Fibroblast of mammary gland (primary cell): ENCODE measurements around the gene MYH9.

Experiments
- DNase-seq: peaks from one replicate; pipeline ENCODE4 v3.0.0-alpha.2; 2010; ENCODE audit warnings: low read depth
- H3K4me3 ChIP-seq: 2 replicates; pipeline ENCODE4 v1.5.1; 2011; ENCODE audit warnings: low read depth, mild to moderate bottlenecking, low read length, moderate library complexity; ENCODE audit not compliant: control insufficient read depth
- TF ChIP-seq, protein P1 (sequence below): conservative IDR thresholded peaks from 2 replicates; pipeline ENCODE4 v1.5.1; 2011; ENCODE audit warnings: low read depth, low read length, inconsistent platforms; ENCODE audit not compliant: control insufficient read depth, insufficient read depth

The MYH9 gene

GRCh38 chr22:36322602-36322915 lies 65.2 kb downstream of the MYH9 start:
- TF ChIP-seq, protein P1, sequence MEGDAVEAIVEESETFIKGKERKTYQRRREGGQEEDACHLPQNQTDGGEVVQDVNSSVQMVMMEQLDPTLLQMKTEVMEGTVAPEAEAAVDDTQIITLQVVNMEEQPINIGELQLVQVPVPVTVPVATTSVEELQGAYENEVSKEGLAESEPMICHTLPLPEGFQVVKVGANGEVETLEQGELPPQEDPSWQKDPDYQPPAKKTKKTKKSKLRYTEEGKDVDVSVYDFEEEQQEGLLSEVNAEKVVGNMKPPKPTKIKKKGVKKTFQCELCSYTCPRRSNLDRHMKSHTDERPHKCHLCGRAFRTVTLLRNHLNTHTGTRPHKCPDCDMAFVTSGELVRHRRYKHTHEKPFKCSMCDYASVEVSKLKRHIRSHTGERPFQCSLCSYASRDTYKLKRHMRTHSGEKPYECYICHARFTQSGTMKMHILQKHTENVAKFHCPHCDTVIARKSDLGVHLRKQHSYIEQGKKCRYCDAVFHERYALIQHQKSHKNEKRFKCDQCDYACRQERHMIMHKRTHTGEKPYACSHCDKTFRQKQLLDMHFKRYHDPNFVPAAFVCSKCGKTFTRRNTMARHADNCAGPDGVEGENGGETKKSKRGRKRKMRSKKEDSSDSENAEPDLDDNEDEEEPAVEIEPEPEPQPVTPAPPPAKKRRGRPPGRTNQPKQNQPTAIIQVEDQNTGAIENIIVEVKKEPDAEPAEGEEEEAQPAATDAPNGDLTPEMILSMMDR: no peak
- no peak overlapping the region for H3K4me3 ChIP-seq
- DNase-seq: no peak

GRCh38 chr22:36321797-36322601 lies 65.8 kb downstream of the MYH9 start:
- TF ChIP-seq, protein P1: no peak
- no peak for DNase-seq

GRCh38 chr22:36320553-36320952 lies 67.2 kb downstream of the MYH9 start:
- no peak for DNase-seq
- no peak overlapping the region for H3K4me3 ChIP-seq
- TF ChIP-seq, protein P1: no peak

More at GRCh38 chr22:36321797-36322601, 65.8 kb downstream of the MYH9 start:
- no peak overlapping the region for H3K4me3 ChIP-seq

GRCh38 chr22:36319595-36320497 lies 67.9 kb downstream of the MYH9 start:
- DNase-seq: no peak
- TF ChIP-seq, protein P1: no peak
- H3K4me3 ChIP-seq: no peak overlapping the region

DNA sequence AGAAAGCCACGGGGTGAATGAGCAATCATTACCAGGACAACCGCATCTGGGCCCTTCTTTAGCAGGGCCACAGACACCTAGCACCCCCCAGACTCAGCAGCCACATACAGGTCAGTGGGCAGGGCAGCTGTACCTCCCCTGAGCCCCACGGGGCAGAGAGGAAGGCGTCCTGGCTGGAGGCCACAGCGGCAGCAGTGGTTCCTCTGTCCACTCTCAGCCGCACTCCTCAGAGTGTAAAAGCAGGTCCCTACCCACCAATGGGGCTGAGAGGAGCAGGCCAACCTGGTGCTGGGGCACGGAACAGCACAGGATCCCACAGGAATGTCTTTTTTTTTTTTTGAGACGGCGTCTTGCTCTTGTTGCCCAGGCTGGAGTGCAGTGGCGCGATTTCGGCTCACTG lies 69.3 kb downstream of the MYH9 start:
- DNase-seq: no peak
- no peak overlapping the region for H3K4me3 ChIP-seq
- TF ChIP-seq, protein P1: no peak

GRCh38 chr22:36317658-36318271 lies 70.0 kb downstream of the MYH9 start:
- no peak for DNase-seq
- no peak overlapping the region for H3K4me3 ChIP-seq
- TF ChIP-seq, protein P1: no peak
